HG03064 (cell line): Measurements from ENCODE around the gene LYRM4.

ENCODE experiments used
- ATAC-seq: cut with Tn5 transposase; IDR thresholded peaks from one replicate; pipeline ENCODE4 v1.9.1; 2021; ENCODE audit warnings: low read depth; ENCODE audit not compliant: unreplicated experiment

Gene LYRM4

GRCh38 chr6:5206920-5207561 lies 53.7 kb downstream of the LYRM4 start:
- no peak for ATAC-seq

- ATAC-seq: no peak
Observed at GRCh38 chr6:5205877-5206850, 54.6 kb downstream of the LYRM4 start.

- ATAC-seq: no peak
Observed at GRCh38 chr6:5205035-5205507, 55.7 kb downstream of the LYRM4 start.

GRCh38 chr6:5204376-5204775 lies 56.4 kb downstream of the LYRM4 start:
- ATAC-seq: no peak

- no peak for ATAC-seq
Observed at GRCh38 chr6:5203546-5203945, 57.2 kb downstream of the LYRM4 start.

- no peak for ATAC-seq
Observed at GRCh38 chr6:5202941-5203340, 57.8 kb downstream of the LYRM4 start.

GRCh38 chr6:5202206-5202605 lies 58.5 kb downstream of the LYRM4 start:
- ATAC-seq: no peak

- ATAC-seq: no peak
Observed at GRCh38 chr6:5201271-5201670, 59.5 kb downstream of the LYRM4 start.

GRCh38 chr6:5199702-5200101 lies 61.0 kb downstream of the LYRM4 start:
- ATAC-seq: no peak

- no peak for ATAC-seq
Observed at GRCh38 chr6:5199283-5199682, 61.5 kb downstream of the LYRM4 start.

- no peak for ATAC-seq
Observed at GRCh38 chr6:5197084-5197483, 63.7 kb downstream of the LYRM4 start.

GRCh38 chr6:5192135-5192794 lies 68.5 kb downstream of the LYRM4 start:
- ATAC-seq: no peak

GRCh38 chr6:5191722-5192121 lies 69.0 kb downstream of the LYRM4 start:
- ATAC-seq: no peak

GRCh38 chr6:5191222-5191621 lies 69.5 kb downstream of the LYRM4 start:
- no peak for ATAC-seq

- no peak for ATAC-seq
Observed at GRCh38 chr6:5190507-5190906, 70.2 kb downstream of the LYRM4 start.

GRCh38 chr6:5188646-5189045 lies 72.1 kb downstream of the LYRM4 start:
- ATAC-seq: no peak

- ATAC-seq: no peak
Observed at GRCh38 chr6:5184878-5185277, 75.9 kb downstream of the LYRM4 start.

GRCh38 chr6:5184218-5184617 lies 76.5 kb downstream of the LYRM4 start:
- no peak for ATAC-seq

- ATAC-seq: no peak
Observed at GRCh38 chr6:5181510-5182317, 79.0 kb downstream of the LYRM4 start.

- no peak for ATAC-seq
Observed at GRCh38 chr6:5180636-5181035, 80.1 kb downstream of the LYRM4 start.
